Amniotic stem cell (primary cell): ENCODE results near the gene BICC1.
"Not testable (repeated sequence)": the region's sequence is repeated elsewhere in the genome, so short reads cannot be mapped to it uniquely, and the experiment has no call there.

Experiments
- DNase-seq: peaks from one replicate; lab custom pipeline; 2025; lab: John Stamatoyannopoulos, UW

BICC1 gene

GRCh38 chr10:58565271-58565670, 52.6 kb downstream of the BICC1 start:
- no peak for DNase-seq

DNA sequence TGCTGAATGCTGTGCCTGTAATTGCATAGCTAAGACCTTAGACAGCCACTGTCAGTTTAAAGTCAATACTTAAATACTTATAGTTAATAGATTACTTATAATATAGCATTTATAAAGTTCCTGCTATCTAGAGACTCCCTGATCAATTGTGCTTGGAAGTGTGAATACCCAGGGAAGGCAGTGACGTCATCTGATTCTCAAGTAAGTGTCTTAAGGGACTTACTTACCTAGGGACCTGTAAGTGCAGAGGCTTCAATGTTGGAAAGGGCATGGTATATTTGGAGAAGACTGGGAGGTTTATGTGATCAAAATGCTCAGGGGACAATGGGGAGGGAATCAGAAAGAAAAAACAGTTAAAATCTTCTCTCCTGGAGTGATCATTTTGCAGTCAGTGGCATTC, 55.0 kb downstream of the BICC1 start:
- no peak for DNase-seq

- DNase-seq = no peak
These were observed 55.8 kb downstream of the BICC1 start for GRCh38 chr10:58568428-58568935.

GRCh38 chr10:58570307-58570723, 57.6 kb downstream of the BICC1 start:
- no peak for DNase-seq

DNA sequence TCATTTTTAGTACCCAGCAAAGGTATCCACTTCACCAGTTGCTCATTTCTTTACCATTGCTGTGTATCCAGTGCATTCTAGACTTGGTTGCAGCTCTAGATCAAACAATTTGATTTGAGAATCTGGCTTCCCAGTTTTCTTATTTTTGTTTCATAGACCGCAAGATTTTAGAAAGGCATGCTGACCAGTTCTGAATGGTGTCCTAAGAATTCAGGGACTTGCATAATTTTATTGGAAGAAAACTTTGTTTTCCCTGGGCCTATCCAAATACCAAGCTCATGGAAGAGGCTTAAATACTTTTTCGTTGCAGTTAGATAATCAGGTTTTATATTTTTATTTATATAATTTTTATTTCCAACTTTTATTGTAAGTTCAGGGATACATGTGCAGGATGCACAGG, 58.3 kb downstream of the BICC1 start:
- DNase-seq = no peak

GRCh38 chr10:58573144-58573543, 60.5 kb downstream of the BICC1 start:
- DNase-seq = no peak

DNA sequence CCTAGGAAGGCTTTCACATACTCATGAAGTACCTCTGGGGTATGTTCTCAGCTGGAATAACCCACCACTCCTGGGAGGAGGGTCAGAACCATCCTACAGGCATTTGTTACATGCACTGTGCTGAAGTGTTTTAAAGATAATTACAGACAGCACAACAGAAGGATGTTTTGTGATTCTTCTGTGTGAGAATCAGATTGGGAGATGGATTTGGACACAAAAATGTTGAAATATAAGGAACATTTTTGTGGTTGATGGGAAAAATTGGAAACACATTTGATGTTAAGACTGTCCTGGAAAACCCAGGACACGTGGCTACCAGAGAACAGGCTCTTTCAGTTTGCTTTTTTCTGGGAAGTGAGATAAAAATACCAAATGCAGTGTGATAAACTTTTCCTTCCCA, 61.4 kb downstream of the BICC1 start:
- no peak for DNase-seq

DNA sequence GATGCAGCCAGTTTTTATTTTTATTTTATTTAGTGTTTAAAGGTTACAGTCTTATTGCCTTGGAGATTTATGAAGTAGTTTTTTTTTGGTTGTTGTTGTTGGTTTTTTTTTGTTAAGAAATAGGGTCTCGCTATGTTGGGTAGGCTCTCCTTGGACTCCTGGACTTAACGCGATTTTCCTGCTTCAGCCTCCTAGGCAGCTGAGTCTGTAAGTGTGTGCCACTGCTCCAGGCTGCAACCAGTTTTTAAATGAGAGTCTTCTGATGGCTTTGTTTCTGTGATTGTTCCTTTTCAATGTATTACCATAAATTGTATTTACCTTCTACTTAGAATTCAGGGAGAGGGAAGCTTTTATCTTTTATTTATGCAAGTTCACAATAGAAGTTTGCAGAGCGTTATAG, 62.8 kb downstream of the BICC1 start:
- DNase-seq = no peak

DNA sequence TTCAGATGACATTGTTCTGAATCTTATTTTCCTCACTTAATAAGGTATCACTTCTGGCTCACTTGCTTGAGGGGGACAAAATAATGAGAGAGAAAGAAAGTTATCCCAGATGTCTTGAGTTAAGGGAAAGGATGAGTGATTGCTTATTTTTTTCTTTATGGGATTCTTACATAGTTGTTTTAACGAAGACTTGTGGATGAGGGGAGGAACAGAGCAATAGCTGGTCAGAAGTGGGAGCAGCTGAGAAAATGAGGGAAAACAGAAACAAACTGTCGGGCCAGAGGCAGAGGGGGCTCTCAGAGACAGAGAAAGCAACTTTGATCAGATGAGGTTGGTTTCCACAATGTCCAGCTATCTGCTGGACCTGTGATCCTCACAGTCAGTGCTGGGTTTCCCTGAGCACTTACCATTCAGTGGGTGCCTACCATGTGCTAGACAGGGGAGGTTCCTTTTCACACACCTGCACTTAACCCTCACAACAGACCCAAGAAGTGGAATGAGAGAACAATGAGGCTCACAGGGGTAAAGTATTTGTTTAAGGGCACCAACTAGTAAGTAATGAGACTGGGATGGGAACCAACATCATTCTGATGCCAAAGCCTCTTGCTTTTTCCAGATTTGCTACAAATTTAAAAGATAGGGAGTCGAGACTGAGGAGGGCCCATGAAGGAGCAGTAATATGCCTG, 64.2 kb downstream of the BICC1 start:
- DNase-seq = no peak

DNA sequence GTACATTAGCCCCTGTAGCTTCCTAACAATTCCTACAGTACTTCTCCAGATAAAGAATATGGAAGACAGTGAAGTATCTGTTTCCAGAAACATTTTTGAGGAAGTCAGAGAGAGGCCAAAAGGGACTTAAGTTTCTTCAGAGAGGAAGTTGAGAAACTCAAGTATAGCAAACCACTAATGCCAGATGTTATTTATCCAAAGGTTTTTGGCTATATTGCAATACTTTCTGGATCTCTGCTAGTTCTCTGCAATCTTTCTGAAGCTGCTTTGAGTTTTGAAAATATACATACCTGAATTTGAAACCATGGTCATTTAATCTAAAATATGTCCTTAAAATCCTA, 64.7 kb downstream of the BICC1 start:
- no peak for DNase-seq

GRCh38 chr10:58578366-58578765, 65.7 kb downstream of the BICC1 start:
- DNase-seq = no peak

- no peak for DNase-seq
These were observed 66.5 kb downstream of the BICC1 start for GRCh38 chr10:58579011-58579655.

DNA sequence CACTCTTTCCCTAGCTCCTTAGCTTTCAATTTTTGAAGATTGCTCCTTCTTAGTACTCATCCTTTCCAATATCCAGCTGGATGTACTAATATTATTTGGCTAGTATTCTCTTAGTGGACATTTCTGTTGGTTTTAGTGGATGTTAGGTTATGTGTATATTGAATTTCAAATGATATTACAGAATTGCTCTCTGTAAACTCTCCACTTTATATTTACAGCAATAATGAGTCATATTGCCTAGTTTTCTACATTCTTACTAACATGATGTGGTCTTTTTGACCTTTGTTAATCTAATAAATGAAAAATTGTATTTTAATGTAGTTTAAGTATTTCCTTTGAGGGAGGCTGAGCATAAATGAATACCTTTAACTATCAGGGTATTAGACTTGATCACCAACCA, 69.4 kb downstream of the BICC1 start:
- no peak for DNase-seq

DNA sequence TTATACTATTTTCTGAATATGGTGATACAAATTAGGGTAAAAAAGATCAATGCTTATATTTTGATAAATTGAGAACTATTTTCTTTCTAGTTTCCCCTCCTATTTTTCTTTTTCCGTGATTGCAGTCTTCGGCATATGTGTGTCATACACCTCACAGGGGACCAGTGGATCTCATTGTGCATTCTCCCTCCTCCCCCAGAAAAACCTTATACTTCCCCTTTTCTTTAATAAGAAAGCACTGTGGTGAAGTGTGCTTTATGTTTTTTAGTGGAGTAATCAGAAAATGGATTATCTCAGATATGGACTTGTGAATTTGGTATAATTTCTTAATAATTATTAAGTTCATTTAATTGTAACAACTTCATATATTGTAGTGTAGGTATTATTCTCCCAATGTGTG, 72.8 kb downstream of the BICC1 start:
- no peak for DNase-seq

DNA sequence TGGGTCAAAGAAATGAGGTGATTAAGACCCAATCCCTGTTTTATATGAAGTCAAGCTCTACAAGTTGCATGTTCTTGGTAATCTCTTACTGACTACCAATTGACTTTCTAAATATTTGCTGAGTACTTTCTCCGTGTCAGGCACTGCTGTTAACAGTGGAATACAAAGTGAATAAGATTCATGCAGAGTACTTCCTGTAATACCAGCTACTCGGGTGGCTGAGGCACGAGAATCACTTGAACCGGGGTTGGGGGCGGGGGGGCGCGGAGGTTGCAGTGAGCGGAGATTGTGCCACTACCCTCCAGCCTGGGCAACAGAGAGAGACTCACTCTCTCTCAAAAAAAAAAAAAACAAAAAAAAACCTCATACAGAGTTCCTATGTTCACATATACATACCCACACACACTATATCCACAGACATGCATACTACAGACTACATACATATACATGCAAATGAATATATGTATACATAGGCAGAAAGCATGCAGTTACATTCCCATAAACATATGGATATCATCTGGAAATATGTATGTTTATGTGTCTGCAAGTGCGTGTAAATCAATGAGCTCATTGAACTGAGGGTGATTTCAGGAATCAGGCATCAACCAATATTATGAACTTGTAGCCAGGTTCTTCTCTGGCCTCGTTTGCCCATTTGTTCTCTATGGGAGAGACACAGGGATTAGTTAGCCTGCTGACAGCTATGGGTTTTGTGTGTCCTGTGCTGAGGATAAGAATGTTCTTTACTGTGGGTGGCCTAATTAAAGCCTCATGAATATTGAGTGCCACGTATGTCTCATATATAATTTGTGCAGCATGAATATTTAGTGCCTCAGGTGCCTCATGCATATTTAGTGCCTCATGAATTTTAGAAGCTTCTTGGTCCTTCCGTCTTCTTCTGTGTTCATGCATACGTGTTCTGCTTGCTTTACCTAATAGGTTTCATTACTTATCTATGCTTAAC, 73.9 kb downstream of the BICC1 start:
- no peak for DNase-seq

DNA sequence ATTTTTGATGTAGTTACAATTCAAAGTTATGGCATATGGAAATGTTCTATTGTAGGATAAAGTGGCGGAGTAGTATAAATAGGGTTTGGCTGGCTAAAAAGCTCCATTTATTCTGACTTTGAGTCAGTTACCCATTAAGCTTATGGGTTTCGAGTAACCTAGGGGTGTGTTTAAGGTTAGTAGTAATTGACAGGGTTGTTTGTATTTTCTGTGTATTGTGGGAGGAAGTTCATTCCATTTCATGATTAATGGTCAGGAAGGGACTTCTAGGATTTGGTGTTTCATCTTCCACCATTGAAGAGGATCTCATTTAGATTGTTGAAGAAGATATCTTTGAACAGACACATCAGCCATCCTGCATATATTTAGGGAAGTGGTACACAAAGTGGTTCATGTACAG, 75.0 kb downstream of the BICC1 start:
- no peak for DNase-seq

DNA sequence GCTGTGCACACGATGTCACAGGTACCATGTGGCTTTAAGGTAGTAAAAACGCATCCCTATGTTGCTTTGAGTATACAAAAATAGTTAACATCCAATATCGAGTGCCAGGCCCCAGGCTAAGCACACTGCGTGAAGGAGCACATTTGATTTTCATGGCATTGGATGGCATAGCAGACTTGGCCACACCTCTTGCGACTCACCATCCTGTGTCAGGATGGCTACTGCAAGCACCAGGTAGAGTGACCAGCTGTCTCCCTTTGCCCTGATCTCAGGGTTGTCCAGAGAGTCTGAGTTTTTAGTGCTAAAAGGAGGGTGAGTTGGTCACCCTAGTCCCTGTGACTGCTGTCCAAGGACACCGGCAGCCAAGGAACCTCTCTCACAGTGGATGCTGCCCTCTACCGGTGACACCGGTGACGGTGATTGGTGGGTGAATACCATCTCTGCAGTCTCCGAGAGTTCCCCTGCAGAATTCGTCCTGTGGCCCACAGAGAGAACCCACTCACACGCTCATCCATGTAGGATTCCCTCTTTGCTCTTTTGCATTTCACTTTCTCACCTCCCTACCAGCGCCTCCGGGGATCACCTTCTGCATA, 76.1 kb downstream of the BICC1 start:
- DNase-seq = no peak

DNA sequence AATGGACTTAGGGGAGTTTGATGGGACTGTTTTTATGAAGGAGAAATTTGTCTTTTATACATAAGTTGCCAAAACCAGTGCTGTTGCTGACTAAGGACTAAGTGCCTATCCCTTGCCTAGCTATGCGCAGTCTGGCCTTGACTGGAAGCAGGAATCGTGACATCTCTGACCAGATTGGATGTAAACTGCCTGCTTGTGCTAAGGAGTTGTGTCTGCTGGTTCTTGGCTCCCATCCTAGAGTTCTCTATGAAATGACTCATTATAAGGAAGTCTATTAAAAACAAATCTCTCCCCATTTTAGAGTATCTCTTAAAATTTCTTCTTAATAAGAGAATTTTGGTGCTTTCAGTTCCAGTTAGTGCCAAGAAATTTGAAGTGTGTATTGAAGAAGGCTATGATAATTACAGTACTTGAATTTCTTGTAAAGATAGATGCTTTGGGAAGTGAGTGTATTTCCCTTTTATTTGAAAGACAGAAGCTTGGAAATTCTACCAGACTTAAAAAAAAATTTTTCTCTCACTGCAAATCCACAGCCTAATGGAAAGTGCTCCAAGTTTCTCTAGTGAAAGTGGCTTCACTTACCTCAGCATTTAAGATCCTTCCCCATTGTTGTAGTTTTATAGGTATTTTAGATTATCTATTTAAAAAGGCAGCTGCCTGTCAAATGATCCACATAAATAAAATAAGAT, 77.6 kb downstream of the BICC1 start:
- DNase-seq = peak; percentile 61

GRCh38 chr10:58590924-58591323, 78.3 kb downstream of the BICC1 start:
- no peak for DNase-seq

DNA sequence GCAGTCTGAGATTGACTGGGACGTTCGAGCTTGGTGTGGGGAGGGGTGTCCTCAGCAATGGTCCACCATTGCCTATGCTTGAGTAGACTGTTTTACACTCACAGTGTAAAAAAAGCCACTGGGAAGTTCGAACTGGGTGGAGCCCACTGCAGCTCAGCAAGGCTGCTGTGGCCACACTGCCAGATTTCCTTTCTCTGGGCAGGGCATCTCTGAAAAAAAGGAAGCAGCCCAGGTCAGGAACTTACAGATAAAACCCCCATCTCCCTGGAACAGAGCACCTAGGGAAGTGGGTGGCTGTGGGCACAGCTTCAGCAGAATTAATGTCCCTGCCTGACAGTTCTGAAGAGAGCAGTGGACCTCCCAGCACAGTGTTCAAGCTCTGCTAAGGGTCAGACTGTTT, 80.3 kb downstream of the BICC1 start:
- no peak for DNase-seq

GRCh38 chr10:58597211-58597610, 84.5 kb downstream of the BICC1 start:
- DNase-seq = not testable (repeated sequence)
